Adipocyte (in vitro differentiated cells): Measurements from ENCODE around the gene TAS1R3.

Experiments
- DNase-seq: peaks from one replicate; pipeline ENCODE4 v3.0.0-alpha.2; 2015; ENCODE audit warnings: low read depth
- H3K27me3 ChIP-seq: replicated peaks from 2 replicates; pipeline ENCODE4 v1.7.0; 2013; ENCODE audit warnings: mild to moderate bottlenecking, low read length, moderate library complexity; ENCODE audit not compliant: control insufficient read depth, insufficient read depth
- H3K36me3 ChIP-seq: 2 replicates; pipeline ENCODE4 v1.7.0; 2013; ENCODE audit warnings: low read length, mild to moderate bottlenecking, moderate library complexity; ENCODE audit not compliant: control insufficient read depth, insufficient read depth, severe bottlenecking
- H3K4me1 ChIP-seq: 2 replicates; pipeline ENCODE4 v1.7.0; 2013; ENCODE audit warnings: mild to moderate bottlenecking, low read length, moderate library complexity; ENCODE audit not compliant: control insufficient read depth, insufficient read depth
- H3K4me3 ChIP-seq: 2 replicates; pipeline ENCODE4 v1.7.0; 2013; ENCODE audit warnings: mild to moderate bottlenecking, low read length, moderate library complexity
- H3K9ac ChIP-seq: 2 replicates; pipeline ENCODE4 v1.7.0; 2013; ENCODE audit warnings: mild to moderate bottlenecking, low read length, moderate library complexity
- H3K9me3 ChIP-seq: 2 replicates; pipeline ENCODE4 v1.7.0; 2013; ENCODE audit warnings: mild to moderate bottlenecking, low read length, moderate library complexity; ENCODE audit not compliant: control insufficient read depth

TAS1R3 gene

GRCh38 chr1:1306661-1307260 lies 24.3 kb upstream of the TAS1R3 start:
- H3K4me1 ChIP-seq: peaks cover 38% of the 10 kb centered on the region
- no peaks in the 10 kb centered on the region for H3K9me3 ChIP-seq
- DNase-seq: no peak
- H3K9ac ChIP-seq: peak overlapping the region; percentile 89
- H3K27me3 ChIP-seq: no peaks in the 10 kb centered on the region
- peak overlapping the region; percentile 83 for H3K4me3 ChIP-seq
- peaks cover 20% of the 10 kb centered on the region for H3K36me3 ChIP-seq

- no peaks in the 10 kb centered on the region for H3K27me3 ChIP-seq
- H3K36me3 ChIP-seq: peaks cover 24% of the 10 kb centered on the region
- peaks cover 38% of the 10 kb centered on the region for H3K4me1 ChIP-seq
- H3K9ac ChIP-seq: peak overlapping the region; percentile 89
- peak overlapping the region; percentile 83 for H3K4me3 ChIP-seq
- no peaks in the 10 kb centered on the region for H3K9me3 ChIP-seq
- DNase-seq: peak; percentile 77
Observed at GRCh38 chr1:1307261-1307922, 23.7 kb upstream of the TAS1R3 start.

GRCh38 chr1:1307923-1308755 lies 22.9 kb upstream of the TAS1R3 start, which contains the start of the genes ACAP3 and PUSL1:
Gene ACAP3 (minus strand): TSS chr1:1307930. CDS start chr1:1307815, 115 bp downstream.
Gene PUSL1 (plus strand): TSS chr1:1308597. CDS start chr1:1308644, 47 bp downstream.
- DNase-seq: peak; percentile 96
- Histone ChIP-seq H3K9ac (peak within 1 kb of the TSS; percentile 89), H3K36me3 (peaks cover 31% of the 10 kb centered on the region), H3K27me3 (no peaks in the 10 kb centered on the region), H3K9me3 (no peaks in the 10 kb centered on the region), H3K4me3 (peak within 1 kb of the TSS; percentile 86), H3K4me1 (peaks cover 38% of the 10 kb centered on the region)

- DNase-seq: peak; percentile 49
- peak overlapping the region; percentile 86 for H3K4me3 ChIP-seq
- H3K27me3 ChIP-seq: no peaks in the 10 kb centered on the region
- peak overlapping the region; percentile 89 for H3K9ac ChIP-seq
- H3K36me3 ChIP-seq: peaks cover 38% of the 10 kb centered on the region
- no peaks in the 10 kb centered on the region for H3K9me3 ChIP-seq
- peaks cover 38% of the 10 kb centered on the region for H3K4me1 ChIP-seq
Observed at GRCh38 chr1:1308756-1309250, 22.3 kb upstream of the TAS1R3 start.

- peak; percentile 36 for DNase-seq
- H3K36me3 ChIP-seq: peaks cover 44% of the 10 kb centered on the region
- H3K4me1 ChIP-seq: peaks cover 33% of the 10 kb centered on the region
- peak overlapping the region; percentile 89 for H3K9ac ChIP-seq
- H3K27me3 ChIP-seq: no peaks in the 10 kb centered on the region
- H3K9me3 ChIP-seq: no peaks in the 10 kb centered on the region
- peak overlapping the region; percentile 86 for H3K4me3 ChIP-seq
Observed at GRCh38 chr1:1309251-1310108, 21.6 kb upstream of the TAS1R3 start.

- Histone ChIP-seq H3K36me3 (peaks cover 50% of the 10 kb centered on the region), H3K4me1 (peaks cover 28% of the 10 kb centered on the region), H3K4me3 (no peak overlapping the region), H3K27me3 (no peaks in the 10 kb centered on the region), H3K9me3 (no peaks in the 10 kb centered on the region), H3K9ac (peak overlapping the region; percentile 89)
- DNase-seq: no peak
Observed at GRCh38 chr1:1310109-1310385, 21.0 kb upstream of the TAS1R3 start.

GRCh38 chr1:1310476-1311053 lies 20.5 kb upstream of the TAS1R3 start:
- Histone ChIP-seq H3K4me3 (no peak overlapping the region), H3K9ac (no peak overlapping the region), H3K9me3 (no peaks in the 10 kb centered on the region), H3K4me1 (peaks cover 23% of the 10 kb centered on the region), H3K27me3 (no peaks in the 10 kb centered on the region), H3K36me3 (peaks cover 50% of the 10 kb centered on the region)
- DNase-seq: no peak

DNA sequence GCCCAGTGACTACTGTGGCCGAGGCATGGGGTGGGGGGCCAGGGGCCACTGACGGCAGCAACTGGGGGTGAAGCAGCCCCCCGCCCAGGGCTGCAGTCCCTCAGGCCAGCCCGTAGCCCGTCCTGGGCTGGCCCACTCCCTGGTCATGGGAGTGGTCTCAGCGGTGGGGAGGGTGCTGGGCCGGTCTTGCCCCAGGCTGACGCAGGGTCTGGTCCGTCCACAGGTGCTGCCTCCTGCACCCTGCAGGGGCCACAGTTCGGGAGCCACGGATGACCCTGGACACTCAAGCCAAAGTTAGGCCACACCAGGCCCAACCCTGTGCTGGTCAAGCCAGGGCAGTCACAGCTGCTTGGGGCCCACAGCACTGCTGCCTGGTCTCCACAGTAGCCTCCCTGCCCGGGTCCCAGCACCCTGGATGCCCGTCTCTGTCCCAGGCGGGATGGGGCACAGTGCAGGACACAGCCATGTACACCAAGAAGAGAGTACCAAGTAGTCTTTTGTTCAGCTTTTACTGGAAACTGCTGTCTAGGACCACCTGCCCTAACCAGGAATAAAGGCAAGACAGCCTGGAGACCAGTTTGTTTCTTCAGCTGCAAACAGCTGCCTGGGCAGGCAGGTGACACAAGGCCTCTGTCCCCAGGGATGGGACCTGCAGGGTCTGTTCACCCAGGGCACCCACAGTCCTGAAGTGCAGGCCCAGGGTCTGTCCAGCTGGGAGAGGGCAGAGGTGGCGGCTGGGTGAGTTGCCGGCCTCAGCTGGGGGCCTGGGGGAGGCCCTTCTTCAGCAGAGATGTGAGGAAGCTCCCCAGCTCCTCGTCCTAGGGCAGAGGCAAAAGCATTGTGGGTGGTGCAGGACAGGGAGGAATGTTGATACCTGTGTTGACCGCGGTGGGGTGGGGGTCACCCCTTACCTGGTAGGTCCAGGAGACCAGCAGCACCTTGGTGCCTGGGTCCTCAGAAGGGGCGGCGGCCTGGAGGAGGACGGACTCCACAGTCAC lies 19.7 kb upstream of the TAS1R3 start:
- Histone ChIP-seq H3K9ac (no peak overlapping the region), H3K9me3 (no peaks in the 10 kb centered on the region), H3K27me3 (no peaks in the 10 kb centered on the region), H3K36me3 (peaks cover 50% of the 10 kb centered on the region), H3K4me3 (no peak overlapping the region), H3K4me1 (peaks cover 14% of the 10 kb centered on the region)
- DNase-seq: no peak

DNA sequence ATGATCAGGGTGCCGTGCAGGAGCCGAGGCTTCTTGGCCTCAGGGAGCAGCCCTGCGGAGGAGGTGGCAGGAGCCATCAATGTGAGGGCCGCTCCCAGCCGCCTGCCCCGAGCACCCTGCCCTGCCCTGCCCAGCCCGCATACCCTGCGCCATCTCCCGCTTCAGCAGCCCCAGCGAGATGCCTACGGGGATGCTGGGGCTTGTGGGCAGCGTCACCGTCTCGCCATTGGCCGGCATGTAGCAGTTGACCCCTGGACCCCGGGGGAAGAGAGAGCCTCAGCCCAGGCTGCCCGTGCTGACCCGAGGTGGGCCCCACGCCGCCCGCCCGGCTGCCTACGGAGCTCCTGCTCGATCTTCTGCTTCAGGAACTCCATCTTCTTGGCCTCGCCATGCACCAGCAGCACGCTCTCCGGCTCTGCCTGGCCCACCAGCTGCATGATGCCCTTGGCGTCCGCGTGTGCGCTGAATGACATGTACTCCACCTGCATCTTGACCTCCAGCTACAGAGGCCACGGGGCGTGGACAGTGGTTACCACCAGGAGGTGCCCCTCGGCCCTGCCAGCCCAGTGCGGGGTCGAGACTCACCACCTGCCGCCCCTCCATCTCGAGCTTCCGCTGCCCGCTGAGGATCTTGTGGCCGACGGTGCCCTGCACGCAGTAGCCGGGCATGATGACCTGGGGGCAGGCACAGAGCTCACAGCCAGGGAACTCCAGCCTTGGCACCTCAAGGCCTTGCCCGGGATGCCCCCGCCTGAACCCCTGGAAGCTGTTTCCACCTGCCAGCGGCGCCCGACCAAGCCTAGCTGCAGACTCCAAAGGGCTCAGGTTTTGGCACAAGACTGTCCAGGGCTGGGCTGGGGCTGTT lies 18.4 kb upstream of the TAS1R3 start:
- Histone ChIP-seq H3K9me3 (no peaks in the 10 kb centered on the region), H3K27me3 (no peaks in the 10 kb centered on the region), H3K36me3 (peaks cover 50% of the 10 kb centered on the region), H3K4me1 (peaks cover 9% of the 10 kb centered on the region), H3K4me3 (no peak overlapping the region), H3K9ac (no peak overlapping the region)
- DNase-seq: no peak
